ENCODE data around the gene TRMT44.
"Not testable (repeated sequence)": the region's sequence is repeated elsewhere in the genome, so short reads cannot be mapped to it uniquely, and the experiment has no call there.

The TRMT44 gene

GRCh38 chr4:8500966-8501365 lies 60.4 kb downstream of the TRMT44 start:
- no peak for DNase-seq

GRCh38 chr4:8501781-8502180 lies 61.2 kb downstream of the TRMT44 start:
- no peak for DNase-seq

DNA sequence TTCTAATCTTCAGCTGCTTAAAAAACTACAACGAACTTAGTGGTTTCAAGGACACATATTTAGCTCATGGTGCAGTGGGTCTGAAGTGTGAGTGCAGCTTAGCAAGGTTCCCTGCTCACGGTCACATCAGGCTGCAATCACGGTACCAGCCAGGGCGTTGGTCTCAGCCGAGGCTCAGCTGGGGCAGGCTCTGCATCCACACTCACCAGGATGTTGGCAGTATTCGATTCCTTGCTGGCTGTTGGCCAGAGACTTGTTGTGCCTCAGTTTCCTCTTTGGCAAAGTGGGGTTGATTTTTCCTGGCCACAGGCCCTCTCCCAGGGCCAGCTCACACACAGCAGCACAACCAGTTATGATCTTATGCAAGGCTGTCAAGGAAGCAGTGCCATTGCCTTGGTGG lies 61.8 kb downstream of the TRMT44 start:
- DNase-seq = no peak

DNA sequence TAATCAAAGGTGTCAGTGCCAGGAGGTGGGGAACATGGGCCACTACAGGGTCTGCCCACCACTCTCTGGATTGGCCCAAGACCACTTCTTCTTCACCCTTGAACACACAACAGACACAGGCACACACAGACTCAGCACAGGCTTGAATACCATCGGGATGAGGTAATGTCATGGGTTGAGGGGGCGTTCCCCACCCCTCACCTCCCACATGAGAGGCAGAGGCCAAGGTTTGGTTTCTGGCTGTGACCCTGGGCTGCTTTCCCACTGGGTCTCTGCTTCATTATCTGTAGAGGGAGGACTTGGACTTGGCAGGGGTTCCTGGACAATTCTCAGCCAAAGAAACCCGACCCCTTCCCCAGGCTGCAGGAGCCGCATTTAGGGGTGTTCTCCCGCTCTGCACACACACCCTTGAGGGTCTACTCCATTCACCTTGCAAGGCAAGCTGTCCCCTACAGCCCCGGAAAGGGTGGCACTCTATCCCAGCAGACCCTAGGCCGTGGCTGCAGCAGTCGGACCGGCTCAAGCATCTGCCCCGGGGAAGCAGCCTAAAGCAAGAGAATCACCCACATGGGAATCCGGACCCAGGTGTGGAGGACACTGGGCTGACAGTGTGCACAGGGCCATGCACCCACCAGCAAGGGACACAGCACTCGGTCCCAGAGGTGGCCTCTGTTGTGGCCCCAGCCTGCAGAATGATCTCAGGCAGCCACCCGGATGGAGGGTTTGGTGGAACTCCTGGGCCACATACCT lies 62.4 kb downstream of the TRMT44 start:
- no peak for DNase-seq

DNA sequence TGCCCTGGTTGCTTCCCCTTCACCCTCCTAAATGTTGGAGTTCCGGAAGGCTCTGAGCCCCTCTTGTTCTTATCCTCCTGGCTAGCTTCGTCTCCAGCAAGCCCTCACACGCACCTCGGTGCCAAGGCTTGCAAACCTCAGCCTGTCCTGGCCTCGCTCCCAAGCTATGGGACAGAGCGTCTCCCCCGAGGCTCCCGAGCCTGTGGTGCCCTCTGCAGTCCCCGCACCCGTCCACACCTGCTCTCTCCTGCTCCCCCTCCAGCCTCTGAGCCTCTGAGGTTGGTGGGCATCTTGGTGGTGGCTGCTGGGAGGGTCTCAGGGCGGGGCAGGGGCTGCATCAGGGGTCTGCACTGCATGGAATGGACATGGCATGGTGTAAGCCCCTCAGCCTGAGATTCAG lies 63.2 kb downstream of the TRMT44 start:
- no peak for DNase-seq

GRCh38 chr4:8504279-8505007 lies 63.9 kb downstream of the TRMT44 start:
- DNase-seq = peak; percentile 49

DNA sequence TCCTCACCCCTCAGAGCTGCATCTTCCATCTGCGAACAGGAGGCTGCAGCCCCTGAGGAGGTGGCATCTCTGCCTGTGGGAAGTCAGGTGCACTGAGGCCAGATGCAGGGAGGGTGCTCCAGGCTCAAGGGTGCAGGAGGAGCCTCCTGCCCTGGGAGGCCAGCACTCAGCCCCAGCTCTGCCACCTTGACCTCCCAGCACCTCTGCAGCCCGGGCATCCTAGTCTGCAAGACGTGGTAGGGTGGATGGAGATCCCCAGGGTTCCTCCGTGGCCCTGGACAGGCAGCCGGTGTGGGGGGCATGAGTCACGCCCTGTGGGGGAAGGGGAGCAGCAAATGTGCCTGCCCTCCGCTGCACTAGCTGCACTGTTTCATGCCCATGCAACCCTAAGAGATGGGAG lies 64.7 kb downstream of the TRMT44 start:
- no peak for DNase-seq

DNA sequence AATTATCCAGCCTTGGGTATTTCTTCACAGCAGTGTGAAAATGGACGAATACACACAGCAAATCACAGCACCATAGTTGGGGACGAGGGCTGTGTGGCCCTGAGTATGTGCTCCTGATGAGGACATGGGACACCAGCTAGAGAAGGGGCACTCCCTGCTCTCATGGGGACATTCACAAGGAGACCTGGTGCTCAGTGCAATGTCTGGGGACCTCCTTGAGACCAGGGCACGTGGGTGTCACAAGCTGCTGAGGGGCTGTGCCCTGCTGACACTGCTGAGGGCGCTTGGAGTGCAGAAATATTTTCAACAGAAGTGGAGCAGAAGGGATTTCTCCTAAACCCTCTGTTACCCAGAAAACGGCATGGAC lies 65.4 kb downstream of the TRMT44 start:
- DNase-seq = no peak

- DNase-seq = no peak
Observed at GRCh38 chr4:8506373-8507195, 66.0 kb downstream of the TRMT44 start.

DNA sequence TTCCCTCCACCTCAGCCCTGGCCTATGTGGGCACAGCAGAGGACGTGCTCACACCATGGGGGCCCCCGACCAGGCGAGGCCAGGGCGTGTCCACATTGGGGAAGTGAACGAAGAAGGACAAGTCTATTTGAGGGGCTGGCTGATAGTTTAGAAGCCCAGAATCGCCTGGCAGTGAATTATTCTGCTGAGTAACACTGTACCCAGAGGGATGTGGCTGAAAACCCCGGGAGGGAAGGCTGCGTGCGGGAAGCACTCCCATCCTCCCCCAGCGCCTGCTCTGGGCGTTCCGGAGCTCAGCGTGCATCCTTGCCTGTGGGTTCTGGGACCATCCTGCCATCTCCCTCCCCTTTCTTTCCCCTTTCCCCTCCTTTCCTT lies 66.6 kb downstream of the TRMT44 start:
- no peak for DNase-seq

- no peak for DNase-seq
Observed at GRCh38 chr4:8507624-8508023, 67.0 kb downstream of the TRMT44 start.

- no peak for DNase-seq
Observed at GRCh38 chr4:8508266-8508665, 67.7 kb downstream of the TRMT44 start.

- no peak for DNase-seq
Observed at GRCh38 chr4:8508740-8509139, 68.2 kb downstream of the TRMT44 start.

GRCh38 chr4:8509311-8509950 lies 68.9 kb downstream of the TRMT44 start:
- DNase-seq = no peak

DNA sequence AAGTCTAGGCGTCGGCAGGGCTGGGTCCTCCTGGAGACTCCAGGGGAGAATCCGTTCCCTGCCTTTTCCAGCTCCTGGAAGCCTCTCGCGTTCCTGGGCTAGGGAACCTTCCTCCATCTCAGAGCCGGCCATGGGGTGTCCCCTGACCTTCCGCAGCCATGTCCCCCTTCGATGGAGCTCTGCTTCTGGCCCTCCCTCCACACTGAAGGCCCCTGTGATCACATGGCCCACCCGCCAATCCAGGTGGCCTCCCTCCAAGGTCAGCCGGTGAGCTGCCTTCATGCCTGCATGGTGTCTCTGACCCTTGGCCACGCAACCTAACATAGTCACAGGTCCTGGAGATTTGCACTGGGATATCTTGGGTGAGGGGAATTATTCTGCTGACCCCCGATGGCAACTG lies 69.6 kb downstream of the TRMT44 start:
- no peak for DNase-seq

DNA sequence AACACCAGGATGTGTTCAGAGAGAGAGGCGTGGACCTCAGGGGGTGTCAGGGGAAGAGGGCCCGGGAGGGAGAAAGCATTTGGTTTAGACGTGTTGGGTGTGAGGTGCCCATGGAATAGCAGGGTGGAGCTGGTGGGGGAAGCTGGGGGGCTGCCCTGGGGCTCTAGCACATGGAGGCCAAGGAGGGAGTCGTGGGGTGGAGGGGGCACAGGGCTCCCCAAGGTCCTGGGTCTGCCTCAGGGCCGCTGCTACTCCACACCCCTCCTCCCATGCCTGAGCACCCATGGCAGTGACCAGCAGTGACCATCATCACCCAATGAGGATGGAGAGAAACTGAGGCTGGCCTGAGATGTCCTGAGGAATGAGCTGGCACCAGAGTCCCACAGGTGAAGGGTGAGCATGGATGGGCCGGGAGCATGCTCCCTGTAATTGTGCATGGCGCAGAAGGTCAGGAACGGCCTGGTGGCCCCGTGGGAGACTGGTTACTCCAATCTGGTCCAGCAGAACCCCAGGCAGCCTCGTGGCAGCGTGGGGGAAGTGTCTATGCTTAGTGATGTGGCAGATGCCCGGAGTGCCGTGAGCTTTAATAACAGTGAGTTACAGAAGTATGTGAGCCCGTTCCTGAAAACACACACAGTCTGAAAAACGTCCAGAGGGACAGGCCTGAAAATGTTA lies 70.2 kb downstream of the TRMT44 start:
- DNase-seq = no peak

GRCh38 chr4:8512510-8512909 lies 71.9 kb downstream of the TRMT44 start:
- no peak for DNase-seq

DNA sequence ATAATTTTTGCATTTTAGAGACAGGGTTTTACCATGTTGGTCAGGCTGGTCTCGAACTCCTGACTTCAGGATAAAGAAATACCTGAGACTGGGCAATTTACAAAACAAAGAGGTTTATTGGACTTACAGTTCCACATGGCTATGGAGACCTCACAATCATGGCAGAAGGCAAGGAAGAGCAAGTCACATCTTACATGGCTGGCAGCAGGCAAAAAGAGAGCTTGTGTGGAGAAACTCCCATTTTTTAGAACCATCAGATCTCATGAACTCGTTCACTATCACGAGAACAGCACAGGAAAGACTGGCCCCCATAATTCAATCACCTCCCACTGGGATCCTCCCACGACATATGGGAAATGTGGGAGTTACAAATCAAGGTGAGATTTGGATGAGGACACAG lies 72.5 kb downstream of the TRMT44 start:
- not testable (repeated sequence) for DNase-seq

DNA sequence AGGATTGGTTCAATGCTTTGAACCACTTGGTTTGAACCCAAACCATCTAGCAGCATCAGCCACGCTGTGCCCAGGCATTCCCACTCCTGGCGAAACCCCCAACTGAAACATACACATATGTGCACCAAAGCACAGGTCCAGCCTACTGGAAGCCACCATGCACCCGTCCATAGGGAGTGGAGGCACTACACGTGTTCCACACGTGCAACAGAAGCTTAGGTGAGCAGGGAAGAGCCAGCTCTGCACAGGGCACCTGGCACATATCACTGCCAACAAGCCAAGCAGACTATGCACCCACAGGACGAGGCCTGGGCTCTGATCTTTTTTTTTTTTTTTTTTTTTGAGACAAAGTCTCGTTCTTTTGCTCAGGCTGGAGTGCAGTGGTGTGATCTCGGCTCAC lies 73.4 kb downstream of the TRMT44 start:
- no peak for DNase-seq

DNA sequence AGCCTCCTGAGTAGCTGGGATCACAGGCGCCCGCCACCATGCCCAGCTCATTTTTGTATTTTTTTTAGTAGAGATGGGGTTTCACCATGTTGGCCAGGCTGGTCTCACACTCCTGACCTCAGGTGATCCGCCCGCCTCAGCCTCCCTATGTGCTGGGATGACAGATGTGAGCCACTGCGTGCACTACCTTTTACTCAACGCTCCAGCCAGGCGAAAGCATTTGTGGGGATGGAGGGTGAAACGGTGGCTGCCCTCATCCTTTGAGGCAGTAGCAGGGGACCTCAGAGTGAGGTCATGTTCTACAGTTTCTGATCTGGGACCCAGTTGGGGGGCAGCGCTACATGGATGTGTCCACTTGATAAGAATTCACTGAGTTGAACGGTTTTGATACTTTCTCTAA lies 73.8 kb downstream of the TRMT44 start:
- DNase-seq = no peak

GRCh38 chr4:8515316-8516060 lies 74.9 kb downstream of the TRMT44 start:
- DNase-seq = no peak

GRCh38 chr4:8516061-8516573 lies 75.5 kb downstream of the TRMT44 start:
- no peak for DNase-seq
